Germinal center (tissue), 1 donor: Measurements from ENCODE around the gene DEFB128.
"Not testable (repeated sequence)": the region's sequence is repeated elsewhere in the genome, so short reads cannot be mapped to it uniquely, and the experiment has no call there.

Experiments
- DNase-seq: peaks from one replicate; pipeline ENCODE4 v3.0.0; 2012; ENCODE audit warnings: mixed read lengths, low spot score

Gene DEFB128

GRCh38 chr20:189611-190010, at the start of gene DEFB128:
TSS of gene DEFB128 (minus strand) at chr20:189711. CDS start at chr20:189623, 88 bp downstream.
- no peak for DNase-seq

DNA sequence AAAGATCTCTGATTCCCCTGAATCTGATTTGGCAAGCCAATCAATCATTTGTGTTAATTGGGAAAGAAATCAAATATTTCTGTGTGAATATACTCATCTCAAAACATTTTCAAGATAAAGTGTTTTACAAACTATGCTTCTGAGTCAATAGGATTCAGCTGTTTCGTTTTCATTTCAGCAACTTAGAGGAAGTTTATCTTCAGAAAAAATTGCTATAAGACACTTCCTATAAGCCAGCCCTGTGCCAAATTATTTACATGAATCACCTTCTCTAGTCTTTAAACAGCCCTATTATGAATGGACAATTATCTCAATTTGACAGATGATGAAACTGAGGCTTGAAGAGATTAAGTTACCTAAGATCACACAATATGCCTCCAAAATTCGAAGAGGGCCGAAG, 48.4 kb upstream of the DEFB128 start:
- no peak for DNase-seq

DNA sequence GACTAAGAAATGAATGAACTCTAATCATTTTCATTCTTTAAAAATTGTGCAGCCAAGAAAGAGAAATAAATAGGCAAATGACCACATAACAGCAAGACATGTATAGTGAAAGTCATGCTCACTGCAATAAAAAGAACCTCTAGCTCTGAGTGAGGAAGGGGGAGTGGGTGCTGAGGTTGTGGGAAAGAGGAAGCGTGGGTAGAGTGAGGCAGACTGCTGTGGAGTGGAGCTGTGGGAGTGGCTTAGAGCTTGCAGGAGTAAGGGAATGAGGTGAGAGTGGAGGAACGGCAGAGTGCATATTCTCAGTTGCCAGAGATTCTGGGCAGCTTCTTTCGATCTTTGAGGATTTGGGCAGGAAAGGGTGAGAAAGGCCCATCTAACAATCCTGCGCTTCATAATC, 48.0 kb upstream of the DEFB128 start:
- DNase-seq: peak; percentile 11

GRCh38 chr20:235891-236290, 46.4 kb upstream of the DEFB128 start:
- no peak for DNase-seq

DNA sequence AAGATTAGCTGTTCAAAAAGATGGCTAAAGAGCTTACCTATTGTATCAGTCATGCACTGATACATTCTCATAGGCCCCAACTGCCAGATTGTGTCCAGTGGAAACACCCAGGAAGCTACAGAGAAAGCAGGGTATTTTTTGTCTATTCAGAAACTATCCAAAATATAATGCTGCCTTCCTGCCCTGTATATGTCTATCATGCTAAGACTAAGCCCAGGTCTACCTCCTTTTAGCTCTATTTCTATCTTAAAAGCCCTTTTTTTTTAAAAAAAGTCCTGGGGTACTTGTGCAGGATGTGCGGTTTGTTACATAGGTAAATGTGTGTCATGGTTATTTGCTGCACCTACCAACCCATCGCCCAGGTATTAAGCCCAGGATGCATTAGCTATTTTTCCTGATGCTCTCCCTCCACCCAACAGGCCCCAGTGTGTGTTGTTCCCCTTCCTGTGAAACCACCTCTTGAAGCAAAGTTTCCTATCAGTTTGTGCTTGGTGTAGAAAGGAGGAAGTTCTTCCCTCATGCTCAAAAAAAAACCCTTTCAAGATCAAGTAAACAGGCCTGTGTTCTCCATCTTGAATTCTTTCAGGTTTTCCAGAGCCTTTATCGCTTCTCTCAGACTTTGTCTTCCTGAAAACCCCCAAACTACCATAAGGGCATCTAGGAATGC, 38.1 kb upstream of the DEFB128 start:
- no peak for DNase-seq

DNA sequence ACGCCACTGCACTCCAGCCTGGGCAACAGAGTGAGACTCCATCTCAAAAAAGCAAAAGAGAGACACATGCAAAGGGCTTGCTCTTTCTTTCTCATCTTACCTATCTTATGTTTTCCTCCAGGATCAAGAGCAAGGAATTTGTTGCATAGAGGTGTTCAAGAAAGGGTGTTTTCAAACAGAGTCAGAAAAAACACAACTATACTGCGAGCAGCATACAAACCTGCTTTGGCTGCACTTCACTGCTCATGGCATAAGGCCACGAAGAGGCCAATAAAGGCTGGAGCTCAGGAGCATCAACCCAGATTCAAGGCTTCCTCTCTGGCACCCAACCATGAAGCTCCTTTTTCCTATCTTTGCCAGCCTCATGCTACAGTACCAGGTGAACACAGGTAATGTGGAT, 37.4 kb upstream of the DEFB128 start, which contains the start of gene DEFB129:
Gene DEFB129, plus strand, starts transcription at position 301 of the 400 bp plus-strand sequence. Its CDS starts 31 bp downstream, at position 332.
- DNase-seq: no peak

DNA sequence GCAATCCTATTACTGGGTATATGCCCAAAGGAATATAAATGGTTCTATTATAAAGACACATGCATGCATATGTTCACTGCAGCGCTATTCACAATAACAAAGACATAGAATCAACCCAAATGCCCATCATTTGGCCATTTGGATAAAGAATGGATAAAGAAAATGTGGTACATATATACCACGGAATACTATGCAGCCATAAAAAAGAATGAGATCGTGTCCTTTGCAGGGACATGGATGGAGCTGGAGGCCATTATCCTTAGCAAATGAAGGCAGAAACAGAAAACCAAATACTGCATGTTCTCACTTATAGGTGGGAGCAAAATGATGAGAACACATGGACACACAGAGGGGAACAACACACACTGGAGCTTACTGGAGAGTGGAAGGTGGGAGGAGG, 36.4 kb upstream of the DEFB128 start:
- DNase-seq: not testable (repeated sequence)

DNA sequence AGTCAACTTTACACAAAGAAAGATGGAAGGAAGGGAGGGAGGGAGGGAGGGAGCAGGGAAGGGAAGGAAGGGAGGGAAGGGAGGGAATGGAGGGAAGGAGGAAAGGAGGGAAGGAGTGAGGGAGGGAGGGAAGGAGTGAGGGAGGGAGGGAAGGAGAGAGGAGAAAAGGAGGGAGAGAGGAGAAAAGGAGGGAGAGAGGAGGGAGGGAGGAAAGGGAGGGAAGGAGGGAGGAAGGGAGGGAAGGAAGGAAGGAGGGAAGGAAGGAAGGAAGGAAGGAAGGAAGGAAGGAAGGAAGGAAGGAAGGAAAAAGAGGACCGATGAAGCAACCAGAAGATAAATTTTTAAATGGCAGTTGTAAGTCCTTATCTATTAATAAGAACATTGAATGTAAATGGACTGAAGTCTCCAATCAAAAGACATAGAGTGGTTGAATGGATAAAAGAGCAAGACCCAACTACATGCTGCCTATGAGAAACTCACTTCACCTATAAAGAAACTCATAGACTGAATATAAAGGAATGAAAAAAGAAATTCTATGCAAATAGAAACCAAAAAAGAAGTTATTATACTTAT, 31.8 kb upstream of the DEFB128 start:
- no peak for DNase-seq

DNA sequence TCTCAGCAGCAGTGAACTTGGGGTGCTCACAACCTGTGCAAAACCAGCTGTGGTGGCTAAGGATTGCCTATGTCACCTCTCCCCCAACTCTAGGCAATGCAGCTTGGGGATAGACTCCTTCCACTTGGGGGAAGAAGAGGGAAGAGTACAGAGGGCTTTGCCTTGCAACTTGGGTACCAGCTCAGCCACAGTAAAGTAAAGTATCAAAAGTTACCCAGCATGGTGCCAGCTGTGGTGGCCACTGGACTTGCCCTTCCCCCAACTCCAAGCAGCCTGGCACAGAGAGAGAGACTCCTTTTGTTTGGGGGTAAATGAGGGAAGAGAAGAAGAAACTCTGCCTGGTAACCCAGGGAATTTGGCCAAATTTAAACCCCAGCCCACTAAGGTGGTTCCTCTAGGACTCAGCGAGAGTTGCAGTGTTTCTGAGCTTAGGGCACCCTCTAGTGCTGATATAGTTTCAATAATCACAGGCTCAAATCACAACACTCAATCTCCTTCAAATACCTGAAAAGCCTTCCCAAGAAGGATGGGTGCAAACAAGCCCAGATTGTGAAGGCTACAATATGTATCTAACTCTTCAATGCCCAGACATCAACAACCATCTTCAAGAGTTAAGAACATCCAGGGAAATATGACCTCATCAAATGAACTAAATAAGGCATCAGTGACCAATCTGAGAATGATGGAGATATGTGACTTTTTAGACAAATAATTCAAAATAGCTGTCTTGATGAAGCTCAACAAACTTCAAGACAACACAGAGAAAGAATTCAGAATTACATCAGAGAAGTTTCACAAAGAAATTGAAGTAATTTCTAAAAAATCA, 30.0 kb upstream of the DEFB128 start:
- DNase-seq: no peak

DNA sequence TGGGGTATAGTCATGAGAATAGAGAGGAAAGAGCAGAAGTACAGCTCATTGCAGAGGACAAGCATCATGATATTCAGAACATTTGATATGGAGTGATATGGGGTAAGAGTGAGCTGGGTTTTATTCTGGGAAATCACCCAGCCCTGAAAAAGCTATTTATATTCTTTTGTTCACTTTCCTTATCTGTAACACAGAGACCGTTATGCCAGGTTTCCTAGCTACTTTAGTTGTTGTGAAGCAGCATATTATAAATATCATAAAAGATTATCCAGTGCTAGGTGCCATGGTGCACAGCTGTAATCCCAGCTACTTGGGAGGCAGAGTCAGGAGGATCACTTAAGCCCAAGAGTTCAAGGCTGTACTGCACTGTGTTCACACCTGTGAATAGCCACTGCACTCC, 27.8 kb upstream of the DEFB128 start:
- DNase-seq: no peak

DNA sequence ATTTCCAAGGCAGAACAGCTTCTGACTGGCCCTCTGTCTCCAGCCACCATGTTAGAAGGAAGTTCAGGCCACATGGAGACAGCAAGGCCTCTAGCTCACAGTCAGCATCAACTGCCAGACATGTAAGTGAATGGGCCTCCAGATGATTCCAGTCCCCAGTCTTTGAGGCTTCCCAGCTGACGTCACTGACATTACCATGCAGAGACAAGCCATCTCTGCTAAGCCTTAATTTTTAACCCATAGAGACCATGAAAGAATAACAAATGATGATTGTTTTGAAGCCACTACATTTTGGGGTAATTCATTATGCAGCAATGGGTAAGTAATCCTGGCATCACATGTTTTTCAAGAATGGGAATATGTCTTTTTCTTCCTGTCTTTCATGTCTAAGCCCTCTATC, 26.3 kb upstream of the DEFB128 start:
- DNase-seq: no peak

- DNase-seq: no peak
Observed at GRCh38 chr20:214383-214782, 24.9 kb upstream of the DEFB128 start.

DNA sequence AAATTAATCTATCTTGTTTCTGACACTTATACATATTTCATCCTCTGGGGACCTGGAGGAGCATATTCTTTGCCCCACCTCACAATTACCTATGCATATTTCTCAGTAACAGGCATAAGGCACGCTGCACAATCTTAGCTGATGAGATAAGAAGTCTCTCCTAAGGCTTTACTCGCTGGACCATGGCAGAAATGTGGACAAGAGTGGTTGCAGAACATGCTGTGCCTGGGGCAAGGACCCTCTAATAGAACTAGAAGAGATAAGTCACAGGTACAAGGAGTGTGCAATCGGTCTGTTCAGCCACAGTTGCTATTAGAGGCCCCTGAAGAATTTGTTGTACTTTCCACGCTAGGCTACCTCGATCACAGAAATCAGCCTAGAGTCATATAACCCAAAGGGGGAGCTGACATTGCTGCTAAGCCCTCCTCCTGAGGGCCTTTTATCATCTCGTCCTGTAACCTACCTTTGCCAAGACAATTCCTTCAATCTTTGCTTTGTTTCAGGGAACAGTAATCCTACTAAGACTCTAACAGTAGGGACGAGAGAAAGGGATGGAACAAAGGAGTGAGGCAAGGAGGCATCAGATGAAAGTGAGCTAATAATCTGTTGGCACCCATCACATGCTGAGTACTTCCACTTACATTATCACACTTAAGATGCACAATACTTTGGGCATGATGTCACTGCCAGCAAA, 21.4 kb upstream of the DEFB128 start:
- no peak for DNase-seq

GRCh38 chr20:208942-209566, 19.5 kb upstream of the DEFB128 start:
- peak; percentile 8 for DNase-seq

- DNase-seq: not testable (repeated sequence)
Observed at GRCh38 chr20:203630-204029, 14.1 kb upstream of the DEFB128 start.

GRCh38 chr20:199996-200395, 10.5 kb upstream of the DEFB128 start:
- DNase-seq: no peak

DNA sequence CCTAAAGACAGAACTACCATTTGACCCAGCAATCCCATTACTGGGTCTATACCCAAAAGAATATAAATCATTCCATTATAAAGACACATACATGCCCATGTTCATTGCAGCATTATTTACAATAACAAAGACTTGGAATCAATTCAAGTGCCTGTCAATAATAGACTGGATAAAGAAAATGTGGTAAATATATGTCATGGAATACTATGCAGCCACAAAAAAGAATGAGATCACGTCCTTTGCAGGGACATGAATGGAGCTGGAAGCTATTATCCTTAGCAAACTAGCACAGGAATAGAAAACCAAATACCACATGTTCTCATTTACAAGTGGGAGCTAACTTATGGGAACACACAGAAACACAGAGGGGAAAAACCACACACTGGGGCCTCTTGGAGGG, 8.7 kb upstream of the DEFB128 start:
- DNase-seq: no peak

DNA sequence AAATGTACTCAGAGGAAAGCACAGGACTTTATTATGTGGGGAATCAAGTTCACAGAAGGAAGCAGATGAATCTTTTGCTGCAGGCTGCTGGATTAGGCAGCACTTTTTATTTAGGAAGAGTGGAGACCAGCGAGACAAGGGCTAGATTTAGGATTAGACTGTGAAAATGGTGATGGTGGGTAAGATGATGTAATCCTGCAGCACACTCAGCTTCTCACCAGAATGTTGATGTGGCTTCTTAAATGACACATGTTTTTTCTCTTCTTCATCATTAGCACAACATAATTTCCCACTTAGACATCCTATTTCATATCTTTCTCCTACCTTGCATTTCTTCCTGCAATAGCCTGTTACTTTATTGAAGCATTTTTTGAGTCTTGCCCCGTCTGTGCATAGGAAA, 1.8 kb downstream of the DEFB128 start:
- no peak for DNase-seq

DNA sequence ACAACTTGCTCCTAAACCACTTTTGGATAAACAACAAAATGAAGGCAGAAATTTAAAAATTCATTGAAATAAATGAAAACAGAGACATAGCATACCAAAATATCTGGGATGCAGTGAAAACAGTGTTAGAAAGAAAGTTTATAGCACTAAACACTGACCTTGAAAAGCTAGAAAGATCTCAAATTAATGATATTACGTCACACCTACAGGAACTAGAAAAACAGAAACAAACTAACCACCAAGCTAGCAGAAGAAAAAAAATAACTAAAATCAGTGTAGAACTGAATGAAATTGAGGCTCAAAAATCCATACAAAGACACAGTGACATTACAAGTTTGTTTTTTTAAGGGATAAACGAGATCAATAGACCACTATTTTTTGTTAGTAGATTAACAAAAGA, 5.2 kb downstream of the DEFB128 start:
- no peak for DNase-seq

DNA sequence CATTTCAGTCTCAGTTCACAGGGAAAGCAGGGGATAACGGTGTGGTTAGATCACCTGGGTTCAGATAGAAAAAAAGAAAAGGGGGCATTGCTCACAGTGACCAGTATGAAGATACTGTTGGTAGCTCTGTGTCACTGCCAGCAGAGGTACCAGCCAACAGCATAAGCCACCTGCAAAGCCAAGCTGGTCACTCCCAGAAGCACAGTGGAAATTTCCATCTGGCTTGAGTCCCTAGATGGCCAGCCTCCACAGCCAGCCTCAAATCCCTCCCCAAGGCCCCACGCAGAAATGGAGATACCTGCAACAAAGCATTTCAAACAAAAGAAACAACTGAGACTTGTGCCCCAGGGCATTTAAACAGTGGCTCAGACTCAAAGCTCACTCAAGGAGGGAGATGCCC, 20.6 kb downstream of the DEFB128 start:
- DNase-seq: no peak

- DNase-seq: no peak
Observed at GRCh38 chr20:164618-165017, 24.9 kb downstream of the DEFB128 start.

- DNase-seq: no peak
Observed at GRCh38 chr20:157154-157553, 32.4 kb downstream of the DEFB128 start, which contains the start of gene DEFB127. TSS of gene DEFB127 (plus strand) at chr20:157454. CDS start at chr20:157545, 91 bp downstream.
